Retina (tissue), 1 donor: ENCODE results near the gene RNF207.

Experiments
- DNase-seq: peaks from one replicate; pipeline ENCODE4 v3.0.0-alpha.2; 2016

RNF207 gene

DNA sequence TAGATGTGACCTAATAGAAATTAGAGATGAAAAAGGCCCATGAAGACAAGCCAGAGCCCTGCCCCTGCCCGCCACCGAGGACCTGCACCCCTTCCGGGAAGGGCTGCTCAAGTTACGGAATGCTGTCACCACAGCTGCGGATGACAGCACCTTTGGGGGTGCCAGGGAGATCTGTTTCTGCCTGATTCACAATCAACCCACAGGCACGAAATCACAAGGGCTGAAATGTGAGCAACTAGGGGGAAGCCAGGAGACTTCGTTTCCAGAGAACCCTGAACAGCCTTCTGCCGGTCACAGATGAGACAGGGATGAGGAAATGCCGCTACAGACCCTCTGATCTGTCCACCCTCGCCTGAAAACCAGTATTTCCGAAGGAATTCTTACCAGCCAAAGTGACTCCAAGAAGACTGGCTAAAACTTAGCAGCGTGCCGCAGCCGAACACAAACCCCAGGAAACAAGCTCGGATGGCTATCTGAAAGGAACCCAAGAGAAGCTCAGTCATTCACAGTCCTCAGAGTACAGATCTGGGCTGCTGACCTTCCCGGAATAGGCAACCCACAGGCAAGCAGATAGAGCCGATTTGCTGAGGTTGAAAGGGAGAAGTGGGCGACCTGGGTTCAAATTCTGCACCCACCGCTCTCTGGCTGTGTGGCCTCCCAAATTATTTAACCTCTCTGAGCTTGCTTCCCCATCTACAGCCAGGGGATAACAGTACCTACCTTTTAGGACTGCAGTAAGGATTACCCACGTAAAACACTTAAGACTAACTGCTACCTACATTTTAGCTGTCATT lies 28.8 kb downstream of the RNF207 start:
- no peak for DNase-seq

DNA sequence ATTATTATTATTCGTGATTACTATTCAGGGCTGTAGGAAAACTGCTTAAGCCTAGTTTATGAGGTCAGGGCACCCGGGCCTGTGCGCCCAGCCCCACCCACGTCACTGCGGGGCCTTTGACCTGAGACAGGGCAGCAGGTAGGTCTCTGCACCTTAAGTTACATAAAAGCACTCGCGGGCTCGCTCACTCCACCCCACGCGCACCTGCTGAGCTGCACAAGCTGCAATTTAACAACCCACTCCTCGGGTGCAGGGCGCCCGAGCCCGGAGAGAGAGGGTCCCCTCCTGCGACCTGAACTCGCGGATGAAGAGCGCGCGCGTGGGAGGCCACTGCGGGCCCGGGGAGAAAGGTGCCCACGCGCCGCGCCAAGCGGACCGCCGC lies 29.4 kb downstream of the RNF207 start:
- DNase-seq: no peak

DNA sequence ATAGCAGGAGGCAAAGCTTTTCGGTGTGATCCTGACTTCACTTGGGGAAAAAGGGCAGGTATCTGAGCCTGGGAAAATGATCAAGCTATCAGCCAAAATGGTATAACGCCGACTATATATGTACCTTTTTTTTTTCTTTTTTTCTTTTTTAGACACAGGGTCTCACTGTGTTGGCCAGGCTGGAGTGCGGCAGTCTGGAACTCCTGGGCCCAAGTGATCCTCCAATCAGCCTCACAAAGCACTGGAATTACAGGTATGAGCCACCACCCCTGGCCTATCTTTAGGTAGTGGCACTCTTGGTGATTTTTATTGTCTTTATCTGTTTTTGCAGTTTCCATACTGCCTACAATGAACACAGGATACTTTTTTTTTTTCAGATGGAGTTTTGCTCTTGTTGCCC lies 31.2 kb downstream of the RNF207 start:
- no peak for DNase-seq

DNA sequence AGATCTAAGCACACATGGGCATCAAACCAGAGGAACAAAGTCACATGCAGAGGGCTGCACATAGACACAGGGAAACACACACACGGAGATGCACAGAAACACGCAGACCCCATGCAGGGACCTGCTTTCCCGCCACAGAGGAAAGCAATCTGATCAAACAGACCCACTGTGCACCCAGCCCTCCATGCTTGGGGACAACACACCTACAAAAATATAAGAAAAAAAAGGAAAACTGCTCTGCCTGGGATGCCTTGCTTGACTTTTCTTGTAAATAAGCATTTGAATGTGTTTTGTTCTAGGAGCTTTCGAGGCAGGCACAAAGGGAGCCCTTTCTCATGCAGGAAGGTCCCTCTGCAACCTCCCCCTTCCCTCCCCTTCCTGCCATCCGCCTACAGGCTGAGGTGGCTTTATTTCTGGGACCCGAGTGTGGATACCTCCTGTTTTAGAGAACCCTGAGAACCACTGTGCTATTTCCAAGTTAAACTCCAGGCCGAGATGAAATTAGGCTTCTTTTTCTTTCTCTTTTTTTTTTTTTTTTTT lies 33.4 kb downstream of the RNF207 start:
- DNase-seq: no peak

GRCh38 chr1:6239950-6240768 lies 34.2 kb downstream of the RNF207 start:
- DNase-seq: peak; percentile 25

DNA sequence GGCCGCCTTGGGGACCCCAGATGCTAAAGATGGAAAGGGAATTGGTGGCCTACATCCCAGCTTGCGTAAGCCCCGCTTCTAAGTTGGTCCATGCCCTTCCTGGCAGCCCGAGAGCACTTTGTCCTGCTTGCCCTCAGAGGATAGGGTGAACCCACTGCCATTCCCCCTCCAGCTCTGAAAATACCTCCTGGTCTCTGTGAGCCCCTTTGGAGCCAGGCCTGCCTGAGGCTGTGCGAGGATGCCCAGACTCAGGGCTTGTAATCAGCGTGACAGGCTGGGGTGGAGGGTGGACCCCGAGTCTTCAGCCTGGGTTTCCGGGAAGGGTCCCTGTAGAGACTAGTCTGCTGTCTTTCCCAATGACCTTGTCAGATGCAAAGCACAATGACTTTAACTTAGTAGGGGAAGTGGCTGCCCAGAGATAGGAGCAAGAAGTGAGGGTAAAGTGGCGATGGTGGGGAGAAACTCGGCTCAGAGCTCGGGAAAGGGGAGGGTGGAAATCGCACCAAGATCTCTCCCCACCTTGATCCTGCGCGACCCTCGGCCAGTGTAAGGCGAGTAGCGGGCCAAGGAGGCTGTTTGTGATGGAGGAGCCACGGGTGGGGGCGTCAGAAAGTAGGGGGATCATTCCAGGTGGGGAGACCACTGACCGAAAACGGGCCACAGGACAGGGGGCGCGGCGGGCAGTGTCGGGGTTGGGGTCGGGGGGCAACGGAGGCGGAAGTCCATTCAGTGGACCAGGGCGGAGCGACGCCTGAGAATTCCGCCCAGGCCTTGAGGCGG lies 35.4 kb downstream of the RNF207 start:
- peak; percentile 21 for DNase-seq

GRCh38 chr1:6241887-6242740 lies 36.2 kb downstream of the RNF207 start:
- peak; percentile 47 for DNase-seq

DNA sequence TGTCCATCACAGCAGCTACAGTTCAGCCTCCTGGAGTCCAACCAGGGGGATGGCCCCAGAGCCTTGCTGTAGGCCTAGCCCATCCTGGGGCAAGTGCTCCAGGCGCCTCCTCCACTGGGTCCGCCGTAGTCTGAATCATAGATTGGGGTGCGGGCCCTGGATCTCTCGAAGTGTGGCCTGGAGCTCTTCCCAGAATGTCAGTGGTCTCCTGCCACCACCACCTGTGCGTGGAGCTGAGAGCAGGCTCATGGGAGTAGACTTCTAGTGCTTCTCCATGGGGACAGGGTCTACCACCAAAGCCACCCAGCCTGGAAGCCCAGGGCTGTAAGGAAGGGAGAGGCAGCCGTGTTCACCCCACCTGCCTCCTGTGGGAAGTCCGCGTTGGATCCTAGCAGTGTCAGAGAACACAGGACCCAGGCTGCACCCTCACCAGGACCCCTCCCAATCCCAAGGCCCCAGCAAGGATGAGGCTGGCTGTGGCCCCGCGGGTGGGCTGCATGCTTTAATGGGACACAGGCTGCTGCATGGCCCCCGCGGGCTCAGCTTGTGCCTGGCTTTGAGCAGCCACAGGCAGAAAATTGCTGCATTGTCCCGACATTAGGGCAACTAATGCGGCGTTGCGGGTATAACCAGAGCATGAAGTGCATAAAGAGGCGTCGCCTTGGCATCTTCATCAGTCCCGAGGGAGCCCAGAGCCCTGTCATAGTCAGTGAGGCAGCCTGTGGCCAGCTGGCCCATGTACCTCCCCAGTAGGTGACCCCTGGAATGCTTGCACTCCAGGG lies 37.3 kb downstream of the RNF207 start:
- peak; percentile 33 for DNase-seq

DNA sequence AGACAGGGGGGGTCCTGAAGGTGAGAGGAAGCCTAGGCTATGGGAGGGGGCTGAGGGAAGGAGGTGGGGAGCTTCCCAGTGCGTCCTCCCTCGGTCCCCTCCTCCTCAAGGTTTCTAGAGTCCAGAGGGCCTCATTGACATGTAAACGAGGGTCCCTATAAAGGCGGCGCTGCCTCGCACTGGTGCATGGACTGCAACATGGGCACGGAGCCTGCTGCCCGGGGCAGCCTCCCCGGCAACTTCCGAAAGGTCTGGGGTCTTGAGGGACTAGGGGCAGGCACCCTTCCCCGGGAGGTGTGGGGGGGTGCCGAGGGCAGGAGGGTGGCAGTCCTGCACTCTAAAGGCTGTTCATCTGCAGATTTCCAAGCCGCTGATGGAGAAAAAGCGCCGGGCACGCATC lies 38.1 kb downstream of the RNF207 start, which contains the start of gene HES3:
Gene HES3 (plus strand): TSS at position 187 of the 400 bp plus-strand sequence. CDS start 187 bp downstream, at position 374.
- DNase-seq: no peak

GRCh38 chr1:6244401-6245049 lies 38.6 kb downstream of the RNF207 start:
- DNase-seq: no peak

DNA sequence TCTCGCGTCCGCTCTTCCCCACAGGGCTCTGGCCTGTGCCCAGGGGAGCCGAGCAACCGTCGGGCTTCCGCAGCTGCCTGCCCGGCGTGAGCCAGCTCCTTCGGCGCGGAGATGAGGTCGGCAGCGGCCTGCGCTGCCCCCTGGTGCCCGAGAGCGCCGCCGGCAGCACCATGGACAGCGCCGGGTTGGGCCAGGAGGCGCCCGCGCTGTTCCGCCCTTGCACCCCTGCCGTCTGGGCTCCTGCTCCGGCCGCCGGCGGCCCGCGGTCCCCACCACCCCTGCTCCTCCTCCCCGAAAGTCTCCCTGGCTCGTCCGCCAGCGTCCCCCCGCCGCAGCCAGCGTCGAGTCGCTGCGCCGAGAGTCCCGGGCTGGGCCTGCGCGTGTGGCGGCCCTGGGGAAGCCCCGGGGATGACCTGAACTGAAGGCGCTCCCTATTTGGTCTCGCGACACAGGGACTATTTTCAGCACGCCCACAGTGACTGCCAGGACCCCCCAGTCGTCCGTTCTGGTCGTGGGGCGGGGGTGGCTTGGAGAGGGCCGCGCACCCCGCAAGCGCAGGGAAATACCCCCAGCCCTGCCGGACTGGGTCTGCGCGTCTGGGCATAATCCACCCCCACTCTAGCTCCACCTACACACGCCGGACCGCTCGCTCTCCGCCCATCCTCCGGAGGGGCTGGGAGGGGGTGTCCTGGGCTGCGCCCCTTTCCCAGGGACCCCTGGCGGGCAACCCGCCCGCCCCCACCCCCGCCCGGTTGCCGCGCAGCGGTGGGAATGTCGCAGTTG lies 39.4 kb downstream of the RNF207 start:
- DNase-seq: peak; percentile 93

DNA sequence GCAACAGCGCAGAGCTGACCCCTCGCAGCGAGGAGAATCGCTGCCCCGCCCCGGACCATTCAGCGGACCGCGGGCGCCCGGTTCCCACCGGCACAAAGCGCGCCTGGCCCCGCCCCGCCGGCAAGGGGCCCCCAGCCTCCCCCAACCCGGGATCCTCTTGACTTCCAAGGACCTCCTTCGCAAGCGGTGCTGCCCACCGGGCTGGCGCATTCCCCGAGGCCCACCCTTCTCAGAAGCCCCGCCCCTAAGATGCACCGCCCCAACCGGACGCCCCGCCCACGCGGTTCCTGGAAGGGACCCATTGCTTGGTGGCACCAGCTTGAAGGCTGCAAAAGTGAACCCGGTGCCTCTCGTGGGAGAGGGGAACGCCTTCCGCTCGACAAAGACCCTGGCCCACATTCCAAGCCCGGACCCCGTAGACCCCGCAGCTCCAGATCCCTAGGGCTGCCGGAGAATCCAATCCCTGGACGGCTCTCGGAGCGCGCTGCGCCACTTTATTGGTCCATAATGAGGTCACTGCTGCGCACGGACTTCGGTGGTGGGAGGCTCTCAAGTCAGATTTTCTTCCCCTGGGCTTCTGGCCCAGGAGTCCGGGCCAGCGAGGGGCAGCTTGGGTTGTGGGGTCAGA lies 40.1 kb downstream of the RNF207 start:
- peak; percentile 81 for DNase-seq

- DNase-seq: peak; percentile 92
Observed at GRCh38 chr1:6246497-6247467, 40.9 kb downstream of the RNF207 start.

GRCh38 chr1:6247651-6248050 lies 41.7 kb downstream of the RNF207 start:
- DNase-seq: no peak

DNA sequence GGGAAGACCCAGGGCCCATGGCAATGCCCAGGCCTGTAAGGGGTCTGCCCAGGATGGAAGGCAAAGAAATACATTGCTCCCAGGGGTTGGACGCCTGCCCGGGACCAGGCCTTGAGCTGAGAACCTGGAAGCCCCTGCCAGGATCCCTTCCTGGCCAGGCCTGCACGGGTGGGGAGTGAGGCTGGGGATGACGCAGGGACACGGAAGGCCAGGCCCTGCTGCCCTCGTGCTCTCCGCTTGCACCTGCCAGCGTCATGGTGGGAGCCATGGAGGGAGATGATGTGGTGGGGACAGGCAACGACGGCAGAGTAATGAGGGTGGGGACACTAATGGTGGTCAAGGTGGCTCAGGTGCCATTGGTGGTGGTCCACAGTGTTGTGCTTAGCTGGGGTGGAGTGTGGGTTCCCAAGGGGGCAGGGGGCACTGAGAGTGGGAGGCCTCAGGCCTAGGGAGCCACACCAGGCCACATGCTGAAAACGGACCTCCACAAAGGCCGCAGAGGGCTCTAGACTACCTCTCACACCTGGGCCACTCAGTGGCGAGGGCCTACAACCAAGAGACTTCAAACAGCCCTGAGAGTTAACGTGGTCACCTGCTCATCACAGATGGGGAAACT lies 42.4 kb downstream of the RNF207 start:
- no peak for DNase-seq

DNA sequence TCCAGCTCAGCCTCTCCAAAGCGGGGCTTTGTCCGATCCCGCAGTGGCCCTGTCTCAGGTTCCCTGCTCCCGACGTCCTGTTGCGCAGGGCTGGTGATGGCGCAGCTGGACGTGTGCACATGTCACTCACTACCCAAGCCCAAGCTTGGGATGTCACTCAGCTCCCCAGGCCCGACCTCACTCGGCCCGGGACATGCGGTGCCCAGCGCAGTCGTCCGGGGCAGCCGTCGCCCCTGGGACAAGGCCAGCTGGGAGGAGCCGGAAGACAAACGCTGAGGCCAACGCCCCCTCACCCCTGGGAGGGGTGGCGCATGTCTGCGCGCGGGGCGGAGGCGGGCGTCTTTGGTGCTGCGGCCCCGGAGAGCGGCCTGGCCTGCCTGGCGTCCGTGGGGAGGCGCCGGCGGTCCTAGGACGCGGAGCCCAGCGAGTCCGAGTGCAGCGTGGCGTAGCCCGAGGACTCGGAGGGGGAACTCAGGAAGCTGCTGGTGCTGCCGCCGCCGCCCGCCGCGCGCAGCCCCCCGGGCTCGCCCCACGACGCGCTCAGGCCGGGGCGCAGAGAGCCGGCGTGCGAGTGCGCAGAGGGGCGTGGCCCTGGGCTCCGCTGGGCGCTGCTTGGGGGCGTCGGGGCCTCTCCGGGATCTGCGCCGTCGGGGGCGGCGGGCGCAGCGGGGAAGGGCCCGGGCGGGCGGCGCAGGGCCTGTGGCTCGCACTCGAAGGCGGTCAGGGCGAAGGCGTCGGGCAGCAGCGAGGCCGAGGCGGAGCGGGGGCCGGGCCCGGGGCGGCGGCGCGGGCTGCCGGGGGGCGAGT lies 43.2 kb downstream of the RNF207 start:
- no peak for DNase-seq
